NB4 (cell line): ENCODE data around the gene PAPPA2.

Experiments
- CTCF ChIP-seq: IDR thresholded peaks from one replicate; pipeline ENCODE4 v1.5.1; 2012; ENCODE audit warnings: low read depth, low read length
- POLR2A ChIP-seq: IDR thresholded peaks from 2 replicates; pipeline ENCODE4 v1.6.1; 2011; ENCODE audit warnings: mild to moderate bottlenecking; ENCODE audit not compliant: insufficient read length; ENCODE audit errors: extremely low read depth

- TF ChIP-seq CTCF (no peak), POLR2A (no peak)
Observed at GRCh38 chr1:176574756-176575155, 111.8 kb downstream of the PAPPA2 start.
